NB4 (cell line): Measurements from ENCODE around the gene POLRMT.

ENCODE experiments used
- DNase-seq: peaks from one replicate; pipeline ENCODE4 v3.0.0; 2010; ENCODE audit warnings: low read depth
- H3K4me3 ChIP-seq: one replicate; pipeline ENCODE4 v1.5.1; 2011; ENCODE audit warnings: mild to moderate bottlenecking, low read depth, low read length, moderate library complexity
- MYC ChIP-seq: IDR thresholded peaks from 2 replicates; pipeline ENCODE4 v1.6.1; 2011; ENCODE audit warnings: low read depth, low read length
- POLR2A ChIP-seq: IDR thresholded peaks from 2 replicates; pipeline ENCODE4 v1.6.1; 2011; ENCODE audit warnings: mild to moderate bottlenecking; ENCODE audit not compliant: insufficient read length; ENCODE audit errors: extremely low read depth
- TF ChIP-seq, protein P1 (sequence below): IDR thresholded peaks from one replicate; pipeline ENCODE4 v1.5.1; 2012; ENCODE audit warnings: low read depth, low read length
- TF ChIP-seq, protein P2 (sequence below): IDR thresholded peaks from 2 replicates; pipeline ENCODE4 v1.6.1; 2011; ENCODE audit warnings: low read depth, low read length

Gene POLRMT

DNA sequence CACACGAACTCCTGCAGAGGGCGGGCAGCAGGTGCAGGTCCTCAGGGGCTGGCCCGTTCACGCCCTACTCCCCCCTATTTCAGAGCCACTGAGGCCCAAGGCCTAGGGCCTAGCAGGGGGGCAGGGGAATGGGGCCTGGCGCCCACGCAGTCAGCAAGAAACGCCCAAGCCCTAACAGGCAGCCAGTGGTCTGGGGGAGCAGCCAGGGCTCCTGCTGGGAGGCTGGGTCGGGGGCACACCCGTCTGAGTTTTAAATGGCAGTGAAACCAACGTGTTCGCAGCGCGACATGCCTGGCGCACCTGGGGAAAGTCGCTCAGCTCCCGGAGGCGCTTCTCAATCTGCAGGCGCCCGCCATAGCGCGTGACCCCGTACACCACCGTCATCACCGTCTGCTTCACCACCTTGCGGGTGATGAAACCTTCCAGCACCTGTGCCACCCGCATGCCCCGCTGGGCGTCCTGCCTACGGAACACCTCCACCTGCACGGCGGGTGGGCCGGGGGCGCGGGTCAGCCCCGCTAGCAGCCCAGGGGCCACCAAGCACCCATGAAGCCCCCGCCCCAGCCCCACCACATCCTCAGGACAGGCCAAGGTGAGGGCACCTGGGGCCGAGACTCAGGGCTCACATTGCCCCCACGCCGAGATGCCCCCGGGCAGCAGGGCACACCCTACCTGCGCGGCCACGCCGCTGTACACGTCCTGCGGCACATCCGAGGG, 13.9 kb downstream of the POLRMT start:
- no peak for DNase-seq
- H3K4me3 ChIP-seq, result no peak overlapping the region
- TF ChIP-seq, protein P1, sequence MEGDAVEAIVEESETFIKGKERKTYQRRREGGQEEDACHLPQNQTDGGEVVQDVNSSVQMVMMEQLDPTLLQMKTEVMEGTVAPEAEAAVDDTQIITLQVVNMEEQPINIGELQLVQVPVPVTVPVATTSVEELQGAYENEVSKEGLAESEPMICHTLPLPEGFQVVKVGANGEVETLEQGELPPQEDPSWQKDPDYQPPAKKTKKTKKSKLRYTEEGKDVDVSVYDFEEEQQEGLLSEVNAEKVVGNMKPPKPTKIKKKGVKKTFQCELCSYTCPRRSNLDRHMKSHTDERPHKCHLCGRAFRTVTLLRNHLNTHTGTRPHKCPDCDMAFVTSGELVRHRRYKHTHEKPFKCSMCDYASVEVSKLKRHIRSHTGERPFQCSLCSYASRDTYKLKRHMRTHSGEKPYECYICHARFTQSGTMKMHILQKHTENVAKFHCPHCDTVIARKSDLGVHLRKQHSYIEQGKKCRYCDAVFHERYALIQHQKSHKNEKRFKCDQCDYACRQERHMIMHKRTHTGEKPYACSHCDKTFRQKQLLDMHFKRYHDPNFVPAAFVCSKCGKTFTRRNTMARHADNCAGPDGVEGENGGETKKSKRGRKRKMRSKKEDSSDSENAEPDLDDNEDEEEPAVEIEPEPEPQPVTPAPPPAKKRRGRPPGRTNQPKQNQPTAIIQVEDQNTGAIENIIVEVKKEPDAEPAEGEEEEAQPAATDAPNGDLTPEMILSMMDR, result no peak
- TF ChIP-seq MYC, result no peak
- no peak for TF ChIP-seq POLR2A
- TF ChIP-seq, protein P2, sequence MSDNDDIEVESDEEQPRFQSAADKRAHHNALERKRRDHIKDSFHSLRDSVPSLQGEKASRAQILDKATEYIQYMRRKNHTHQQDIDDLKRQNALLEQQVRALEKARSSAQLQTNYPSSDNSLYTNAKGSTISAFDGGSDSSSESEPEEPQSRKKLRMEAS, result no peak

DNA sequence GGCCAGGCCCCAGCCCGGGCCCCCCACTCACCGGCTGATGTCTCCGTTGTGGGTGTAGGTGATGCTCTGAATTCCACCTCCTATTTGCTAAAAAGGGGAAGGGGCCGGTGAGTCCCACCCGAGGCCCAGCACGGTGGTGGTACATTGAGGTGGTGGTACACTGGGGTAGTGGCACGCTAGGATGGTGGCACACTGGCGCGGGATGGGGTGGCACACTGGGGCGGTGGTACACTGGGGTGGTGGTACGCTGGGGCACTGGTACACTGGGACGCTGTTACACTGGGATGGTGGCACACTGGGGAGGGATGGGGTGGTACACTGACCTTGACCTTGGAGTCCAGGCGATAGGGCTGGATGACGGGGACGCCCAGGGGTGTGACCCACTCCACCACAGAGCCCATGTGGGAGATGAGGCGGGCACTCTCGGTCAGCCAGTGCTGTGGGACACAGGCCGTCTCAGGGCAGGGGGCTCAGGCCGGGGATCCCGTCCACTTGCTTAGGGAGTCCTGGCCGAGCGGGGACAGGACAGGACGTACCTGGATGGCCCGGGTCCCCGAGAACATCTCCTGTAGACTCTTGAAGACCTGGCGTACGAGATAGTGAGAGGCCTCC, 14.6 kb downstream of the POLRMT start:
- H3K4me3 ChIP-seq, result no peak overlapping the region
- no peak for DNase-seq

DNA sequence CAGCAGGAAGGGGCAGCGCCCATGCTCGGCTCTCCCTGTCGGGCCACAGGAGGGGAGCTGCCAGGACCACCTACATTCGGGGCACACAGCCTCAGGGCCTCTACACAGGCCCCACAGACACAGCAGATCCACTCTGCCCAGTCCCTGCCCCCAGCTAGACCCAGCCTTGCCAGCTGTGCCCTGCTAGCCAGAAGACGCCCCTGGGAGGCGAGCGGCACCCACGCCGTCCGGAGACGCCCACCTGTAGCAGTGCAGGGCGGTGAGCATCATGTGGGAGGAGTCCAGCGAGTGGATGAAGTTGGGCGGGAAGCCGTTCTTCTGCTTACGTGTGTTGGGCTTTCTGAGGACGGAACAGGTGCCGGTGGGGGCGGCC, 15.1 kb downstream of the POLRMT start:
- TF ChIP-seq POLR2A, result no peak
- TF ChIP-seq, protein P1, result no peak
- no peak for TF ChIP-seq MYC
- TF ChIP-seq, protein P2, result no peak
- no peak for DNase-seq
- no peak overlapping the region for H3K4me3 ChIP-seq

More for the DNA sequence above, 14.6 kb downstream of the POLRMT start:
- TF ChIP-seq MYC, result no peak
- TF ChIP-seq POLR2A, result no peak
- TF ChIP-seq, protein P1, result no peak
- TF ChIP-seq, protein P2, result no peak

DNA sequence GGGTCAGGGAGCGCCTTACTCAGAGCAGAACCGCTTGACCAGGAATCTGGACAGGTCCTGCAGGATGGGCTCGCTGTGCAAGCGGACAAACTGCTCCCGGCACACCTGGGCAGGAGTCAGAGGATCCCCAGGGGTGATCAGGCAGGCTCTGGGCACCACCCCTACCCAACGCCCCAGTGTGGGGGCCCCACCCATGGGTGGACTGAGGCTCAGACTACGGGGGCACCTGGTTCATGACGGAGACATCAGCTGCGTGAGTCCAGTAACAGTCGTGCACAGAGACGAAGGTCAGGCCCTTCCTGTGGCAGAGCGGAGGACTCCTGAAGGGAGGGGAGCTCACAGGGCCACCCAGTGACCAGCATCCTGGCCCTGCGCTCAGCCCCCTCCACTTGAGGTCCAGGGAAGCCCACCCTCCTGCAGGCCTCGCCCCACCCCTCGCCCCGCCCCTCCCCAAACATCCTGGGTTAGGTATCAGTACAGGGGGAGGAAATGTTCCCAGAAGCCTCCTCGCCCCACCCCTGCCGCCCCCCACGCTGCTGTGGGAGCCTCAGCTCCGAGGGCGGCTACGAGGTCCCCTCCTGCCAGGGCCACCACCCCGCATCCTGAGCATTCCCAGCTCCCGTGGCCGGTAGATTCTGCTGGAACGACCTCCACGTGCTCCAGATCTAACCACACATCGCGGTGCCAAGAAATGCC, 15.6 kb downstream of the POLRMT start:
- no peak for DNase-seq
- H3K4me3 ChIP-seq, result no peak overlapping the region
- TF ChIP-seq, protein P1, result no peak
- no peak for TF ChIP-seq POLR2A
- no peak for TF ChIP-seq MYC
- TF ChIP-seq, protein P2, result no peak

DNA sequence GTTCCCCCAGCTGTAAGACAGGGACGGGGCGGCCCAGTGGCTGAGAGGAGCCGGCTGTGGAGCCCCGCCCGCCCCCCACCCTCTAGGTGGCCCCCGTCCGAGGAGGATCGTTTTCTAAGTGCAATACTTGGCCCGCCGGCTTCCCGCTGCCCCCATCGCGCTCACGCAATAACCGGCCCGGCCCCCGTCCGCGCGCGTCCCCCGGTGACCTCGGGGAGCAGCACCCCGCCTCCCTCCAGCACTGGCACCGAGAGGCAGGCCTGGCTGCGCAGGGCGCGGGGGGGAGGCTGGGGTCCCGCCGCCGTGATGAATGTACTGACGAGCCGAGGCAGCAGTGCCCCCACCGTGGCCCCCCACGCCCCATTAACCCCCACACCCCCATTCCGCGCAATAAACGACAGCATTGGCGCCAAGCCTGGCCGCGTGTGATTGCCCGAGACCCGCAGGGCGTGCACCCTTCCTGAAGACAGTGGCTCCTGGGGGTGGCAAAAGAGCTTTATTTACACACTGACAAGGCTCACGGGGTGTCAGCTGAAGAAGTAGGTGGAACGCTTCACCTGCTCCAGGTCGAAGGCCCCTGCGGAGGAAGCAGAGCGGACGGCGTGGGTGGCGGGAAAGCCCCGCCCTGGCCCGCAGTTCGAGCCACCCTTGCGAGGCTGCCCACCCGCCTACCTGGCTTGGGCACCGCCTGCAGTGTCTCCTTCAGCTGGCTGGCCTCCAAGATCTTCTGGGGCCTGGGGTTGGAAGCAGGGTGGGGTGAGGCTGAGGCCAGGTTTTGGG, 16.4 kb downstream of the POLRMT start:
- no peak for DNase-seq
- no peak overlapping the region for H3K4me3 ChIP-seq
- TF ChIP-seq, protein P1, result no peak
- TF ChIP-seq POLR2A (no peak), MYC (no peak)
- TF ChIP-seq, protein P2, result no peak
